ENCODE measurements around the gene PACSIN2.

The PACSIN2 gene

GRCh38 chr22:42939941-42940653, 74.9 kb downstream of the PACSIN2 start:
- Histone ChIP-seq H3K4me3 (ENCODE audit: insufficient read depth, low read length, poor library complexity, severe bottlenecking) (no peak overlapping the region), H3K9me2 (replicated peaks; ENCODE audit: insufficient read depth, low read length) (no peaks in the 10 kb centered on the region), H2AFZ (ENCODE audit: low read depth, low read length, severe bottlenecking) (no peak overlapping the region), H3K9me3 (ENCODE audit: insufficient read depth, low read length) (no peaks in the 10 kb centered on the region), H4K20me1 (ENCODE audit: low read depth, low read length) (0 out of 2 replicates have a peak, but pooled peaks cover 4% of the 10 kb centered on the region), H3K27me3 (ENCODE audit: low read length) (no peaks in the 10 kb centered on the region), H3F3A (ENCODE audit: insufficient read depth) (no peaks in the 10 kb centered on the region), H3K9ac (ENCODE audit: low read length) (no peak overlapping the region), H3K27ac (ENCODE audit: low read depth, low read length) (no peak overlapping the region), H3K79me2 (ENCODE audit: insufficient read depth, low read length) (no peaks in the 10 kb centered on the region), H3K4me2 (ENCODE audit: low read depth, low read length, poor library complexity, severe bottlenecking) (no peak overlapping the region), H3K36me3 (ENCODE audit: low read length) (0 out of 2 replicates have a peak, but pooled peaks cover 5% of the 10 kb centered on the region)
- TF ChIP-seq EZH2phosphoT487 (conservative IDR thresholded peaks at IDR 0.05; ENCODE audit: low read length) (no peak), CTCF (IDR thresholded peaks at IDR 0.05; ENCODE audit: insufficient read depth, low read length, poor library complexity, severe bottlenecking) (no peak)

- Histone ChIP-seq H3F3A (ENCODE audit: insufficient read depth) (no peaks in the 10 kb centered on the region), H3K79me2 (ENCODE audit: insufficient read depth, low read length) (no peaks in the 10 kb centered on the region), H3K9me3 (ENCODE audit: insufficient read depth, low read length) (no peaks in the 10 kb centered on the region), H4K20me1 (ENCODE audit: low read depth, low read length) (0 out of 2 replicates have a peak, but pooled peaks cover 4% of the 10 kb centered on the region), H3K9ac (ENCODE audit: low read length) (no peak overlapping the region), H3K27ac (ENCODE audit: low read depth, low read length) (no peak overlapping the region), H3K4me3 (ENCODE audit: insufficient read depth, low read length, poor library complexity, severe bottlenecking) (no peak overlapping the region), H3K27me3 (ENCODE audit: low read length) (no peaks in the 10 kb centered on the region), H3K9me2 (replicated peaks; ENCODE audit: insufficient read depth, low read length) (no peaks in the 10 kb centered on the region), H3K36me3 (ENCODE audit: low read length) (0 out of 2 replicates have a peak, but pooled peaks cover 5% of the 10 kb centered on the region), H2AFZ (ENCODE audit: low read depth, low read length, severe bottlenecking) (no peak overlapping the region), H3K4me2 (ENCODE audit: low read depth, low read length, poor library complexity, severe bottlenecking) (no peak overlapping the region)
- TF ChIP-seq EZH2phosphoT487 (conservative IDR thresholded peaks at IDR 0.05; ENCODE audit: low read length): no peak
These were observed 75.5 kb downstream of the PACSIN2 start for GRCh38 chr22:42939451-42939881.

- H3K4me2 ChIP-seq (ENCODE audit: low read depth, low read length, poor library complexity, severe bottlenecking): no peak overlapping the region
These were observed 76.0 kb downstream of the PACSIN2 start for GRCh38 chr22:42938976-42939375.

More at GRCh38 chr22:42938976-42939375, 76.0 kb downstream of the PACSIN2 start:
- Histone ChIP-seq H3K9ac (ENCODE audit: low read length) (no peak overlapping the region), H3K36me3 (ENCODE audit: low read length) (0 out of 2 replicates have a peak, but pooled peaks cover 5% of the 10 kb centered on the region), H3K9me3 (ENCODE audit: insufficient read depth, low read length) (no peaks in the 10 kb centered on the region), H3K4me3 (ENCODE audit: insufficient read depth, low read length, poor library complexity, severe bottlenecking) (no peak overlapping the region), H3K27me3 (ENCODE audit: low read length) (no peaks in the 10 kb centered on the region), H4K20me1 (ENCODE audit: low read depth, low read length) (0 out of 2 replicates have a peak, but pooled peaks cover 4% of the 10 kb centered on the region), H3K79me2 (ENCODE audit: insufficient read depth, low read length) (no peaks in the 10 kb centered on the region), H3K27ac (ENCODE audit: low read depth, low read length) (no peak overlapping the region), H2AFZ (ENCODE audit: low read depth, low read length, severe bottlenecking) (no peak overlapping the region), H3K9me2 (replicated peaks; ENCODE audit: insufficient read depth, low read length) (no peaks in the 10 kb centered on the region), H3F3A (ENCODE audit: insufficient read depth) (no peaks in the 10 kb centered on the region)
- TF ChIP-seq CTCF (IDR thresholded peaks at IDR 0.05; ENCODE audit: insufficient read depth, low read length, poor library complexity, severe bottlenecking) (no peak), EZH2phosphoT487 (conservative IDR thresholded peaks at IDR 0.05; ENCODE audit: low read length) (no peak)
